NT2/D1 (cell line): ENCODE results near the gene FGF6.

Source experiments
- DNase-seq: peaks from one replicate; pipeline ENCODE4 v3.0.0-alpha.2; 2011; ENCODE audit warnings: low read depth, low spot score
- H3K27me3 ChIP-seq: 2 replicates; pipeline ENCODE4 v1.6.0; 2011; ENCODE audit warnings: mild to moderate bottlenecking; ENCODE audit not compliant: insufficient read length, insufficient read depth
- H3K36me3 ChIP-seq: 2 replicates; pipeline ENCODE4 v1.6.1; 2011; ENCODE audit warnings: mild to moderate bottlenecking, low read length, mixed read lengths; ENCODE audit not compliant: insufficient read depth, insufficient read length
- H3K4me1 ChIP-seq: 2 replicates; pipeline ENCODE4 v1.5.1; 2011; ENCODE audit not compliant: insufficient read depth, insufficient read length
- H3K4me3 ChIP-seq: 2 replicates; pipeline ENCODE4 v1.5.1; 2011; ENCODE audit warnings: low read depth; ENCODE audit not compliant: insufficient read length
- H3K9ac ChIP-seq: 2 replicates; pipeline ENCODE4 v1.6.0; 2011; ENCODE audit warnings: low read depth; ENCODE audit not compliant: insufficient read length
- H3K9me3 ChIP-seq: 2 replicates; pipeline ENCODE4 v1.5.1; 2011; ENCODE audit warnings: mild to moderate bottlenecking, low read length; ENCODE audit not compliant: insufficient read depth
- SUZ12 ChIP-seq: IDR thresholded peaks from 2 replicates; pipeline ENCODE4 v1.6.1; 2011; ENCODE audit not compliant: insufficient read length, insufficient read depth; ENCODE audit errors: extremely low read depth
- YY1 ChIP-seq: IDR thresholded peaks from 2 replicates; pipeline ENCODE4 v1.6.1; 2011; ENCODE audit not compliant: insufficient read length, insufficient read depth
- ZNF274 ChIP-seq: IDR thresholded peaks from 2 replicates; pipeline ENCODE4 v1.6.1; 2011; ENCODE audit warnings: mild to moderate bottlenecking, low read depth, low read length

Gene FGF6

DNA sequence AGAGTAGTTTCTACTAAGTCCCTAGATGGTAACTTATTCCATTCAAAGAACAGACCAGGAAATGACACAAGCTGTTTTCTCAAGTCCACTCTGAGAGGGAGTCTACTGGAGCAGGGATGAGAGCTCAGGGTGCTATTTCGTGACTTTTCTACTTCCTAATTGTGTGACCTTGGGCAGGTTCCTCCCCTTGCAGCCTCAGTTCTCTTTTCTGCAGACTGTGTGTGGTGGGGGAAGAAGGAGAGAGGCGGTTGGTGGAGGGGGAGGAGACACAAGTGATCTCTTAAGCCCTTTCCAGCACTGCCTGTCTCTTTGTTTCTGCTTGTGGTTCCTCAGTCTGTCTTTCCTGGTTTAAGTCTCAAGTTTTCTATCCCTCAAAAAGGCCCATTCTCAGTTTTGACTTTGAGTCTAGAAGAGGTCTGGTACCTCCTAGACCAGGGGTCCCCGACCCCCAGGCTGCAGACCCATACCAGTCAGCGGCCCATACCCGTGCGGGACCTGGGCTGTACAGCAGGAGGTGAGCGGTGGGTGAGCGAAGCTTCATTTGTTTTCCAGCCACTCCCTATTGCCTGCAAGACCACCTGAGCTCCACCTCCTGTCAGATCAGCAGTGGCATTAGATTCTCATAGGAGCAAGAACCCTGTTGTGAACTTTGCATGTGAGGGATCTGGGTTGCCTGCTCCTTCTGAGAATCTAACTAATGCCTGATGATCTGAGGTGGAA, 10.7 kb downstream of the FGF6 start:
- no peak for DNase-seq
- Histone ChIP-seq H3K27me3 (no peaks in the 10 kb centered on the region), H3K4me1 (peaks cover 9% of the 10 kb centered on the region), H3K9me3 (peaks cover 10% of the 10 kb centered on the region; the same call in 1 of the 2 replicates), H3K9ac (no peak overlapping the region), H3K36me3 (no peaks in the 10 kb centered on the region), H3K4me3 (no peak overlapping the region)
- TF ChIP-seq ZNF274: no peak

DNA sequence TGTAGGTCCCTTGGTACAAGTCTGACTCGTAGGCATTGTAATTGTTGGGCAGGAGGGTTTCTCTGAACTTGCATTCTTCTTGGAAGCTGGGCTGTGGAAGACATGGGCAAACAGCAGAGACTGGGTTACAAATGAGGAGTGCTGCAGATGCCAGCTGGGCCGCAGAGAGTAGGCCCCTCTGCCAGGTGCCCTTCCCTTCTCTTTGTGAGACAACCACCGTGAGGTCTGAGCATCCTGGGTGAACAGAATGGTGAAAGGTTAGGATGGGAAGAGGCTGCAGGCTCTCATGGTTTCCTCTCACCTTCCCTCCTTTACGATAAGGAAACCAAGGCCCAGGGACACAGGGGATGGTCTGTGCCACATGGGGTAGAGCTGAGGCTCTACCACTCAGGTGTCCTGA, 11.3 kb downstream of the FGF6 start:
- H3K9ac ChIP-seq: no peak overlapping the region
- H3K36me3 ChIP-seq: no peaks in the 10 kb centered on the region
- peaks cover 10% of the 10 kb centered on the region; the same call in 1 of the 2 replicates for H3K9me3 ChIP-seq
- TF ChIP-seq YY1 (no peak), SUZ12 (no peak), ZNF274 (no peak)
- H3K4me1 ChIP-seq: peaks cover 3% of the 10 kb centered on the region
- H3K27me3 ChIP-seq: no peaks in the 10 kb centered on the region
- DNase-seq: no peak
- no peak overlapping the region for H3K4me3 ChIP-seq

DNA sequence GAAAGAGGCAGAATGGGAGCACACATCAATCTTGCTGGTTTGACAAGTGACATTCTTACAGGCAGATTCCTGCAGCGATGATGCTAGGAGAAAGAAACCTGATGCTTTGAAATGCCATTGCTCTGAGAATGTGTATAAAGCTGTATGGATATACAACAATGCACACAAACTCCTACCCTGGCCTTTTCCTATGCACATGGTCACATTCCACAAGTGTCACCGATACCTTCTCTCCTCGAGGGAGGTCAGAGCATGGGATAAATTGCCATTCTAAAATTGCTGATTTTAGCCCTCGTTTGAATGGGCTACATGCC, 11.9 kb downstream of the FGF6 start:
- H3K27me3 ChIP-seq: no peaks in the 10 kb centered on the region
- H3K36me3 ChIP-seq: no peaks in the 10 kb centered on the region
- DNase-seq: no peak
- H3K9me3 ChIP-seq: peaks cover 10% of the 10 kb centered on the region; the same call in 1 of the 2 replicates
- H3K4me3 ChIP-seq: no peak overlapping the region
- no peak overlapping the region for H3K9ac ChIP-seq
- TF ChIP-seq YY1 (no peak), SUZ12 (no peak), ZNF274 (no peak)
- peaks cover 3% of the 10 kb centered on the region for H3K4me1 ChIP-seq

DNA sequence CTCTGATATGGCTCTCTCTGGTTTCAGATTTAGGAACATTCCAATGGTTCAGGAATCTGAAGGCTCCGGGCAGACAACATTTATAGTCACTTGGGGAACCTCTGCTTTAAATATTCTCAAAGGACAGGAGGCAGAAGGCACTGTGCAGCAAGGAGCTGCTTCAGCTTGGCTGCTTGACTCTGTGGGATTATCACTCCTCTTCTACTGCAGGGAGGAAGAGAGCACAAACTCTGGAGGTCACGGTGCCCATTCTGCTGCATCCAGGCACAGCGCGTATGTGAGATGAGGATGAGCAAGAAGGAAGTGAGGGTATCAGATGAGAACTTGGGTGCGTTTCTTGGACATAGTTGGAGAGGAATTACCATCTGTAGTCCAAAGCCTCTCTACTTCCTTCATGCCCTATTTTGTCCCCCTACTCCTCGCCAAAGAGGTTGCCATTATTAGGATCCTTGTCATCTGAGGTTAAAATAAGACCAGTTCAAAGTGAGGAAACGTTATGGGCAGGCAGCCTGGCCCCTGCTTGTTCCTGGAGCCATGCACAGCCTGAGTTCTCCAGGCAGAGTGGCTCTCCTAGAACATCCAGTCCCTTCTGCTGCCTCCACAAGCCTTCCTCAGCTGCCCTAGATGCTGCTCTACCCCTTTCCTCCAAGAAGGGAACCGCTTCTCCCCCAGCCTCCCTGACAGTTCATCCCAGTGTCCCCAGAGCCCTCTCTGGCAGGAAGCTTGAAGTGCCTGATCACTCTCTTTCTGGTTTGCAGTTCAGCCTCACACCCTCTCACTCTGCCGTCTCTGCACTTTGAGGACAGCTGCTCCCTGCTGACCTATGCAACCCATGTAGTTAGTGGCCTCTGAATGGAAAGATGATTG, 12.5 kb downstream of the FGF6 start:
- TF ChIP-seq ZNF274: no peak
- no peak for DNase-seq
- H3K9ac ChIP-seq: no peak overlapping the region
- peaks cover 3% of the 10 kb centered on the region for H3K4me1 ChIP-seq
- H3K27me3 ChIP-seq: no peaks in the 10 kb centered on the region
- no peaks in the 10 kb centered on the region for H3K36me3 ChIP-seq
- peaks cover 10% of the 10 kb centered on the region; the same call in 1 of the 2 replicates for H3K9me3 ChIP-seq
- no peak overlapping the region for H3K4me3 ChIP-seq

DNA sequence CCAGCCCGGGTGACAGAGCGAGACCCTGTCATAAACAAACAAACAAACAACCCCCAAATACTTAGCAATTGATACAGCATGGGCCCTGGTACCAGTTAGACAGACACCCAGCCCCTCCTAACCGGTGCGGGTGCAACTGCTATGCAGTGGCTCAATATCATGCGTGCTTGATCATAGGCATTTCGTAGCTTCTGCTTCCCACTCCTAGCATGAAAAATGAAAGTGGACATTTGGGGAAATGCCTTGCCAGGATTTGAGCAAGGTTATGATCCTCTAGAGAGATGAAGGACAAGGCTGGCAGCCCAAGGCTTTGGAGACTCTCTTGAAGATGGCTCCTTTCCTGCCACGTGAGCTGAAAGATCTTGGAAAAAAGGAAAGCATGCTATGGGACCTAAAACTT, 13.7 kb downstream of the FGF6 start:
- Histone ChIP-seq H3K4me1 (peaks cover 3% of the 10 kb centered on the region), H3K9ac (no peak overlapping the region), H3K27me3 (no peaks in the 10 kb centered on the region), H3K36me3 (no peaks in the 10 kb centered on the region), H3K4me3 (no peak overlapping the region), H3K9me3 (peaks cover 10% of the 10 kb centered on the region; the same call in 1 of the 2 replicates)
- TF ChIP-seq SUZ12: no peak
- TF ChIP-seq YY1: no peak
- no peak for TF ChIP-seq ZNF274
- DNase-seq: no peak

DNA sequence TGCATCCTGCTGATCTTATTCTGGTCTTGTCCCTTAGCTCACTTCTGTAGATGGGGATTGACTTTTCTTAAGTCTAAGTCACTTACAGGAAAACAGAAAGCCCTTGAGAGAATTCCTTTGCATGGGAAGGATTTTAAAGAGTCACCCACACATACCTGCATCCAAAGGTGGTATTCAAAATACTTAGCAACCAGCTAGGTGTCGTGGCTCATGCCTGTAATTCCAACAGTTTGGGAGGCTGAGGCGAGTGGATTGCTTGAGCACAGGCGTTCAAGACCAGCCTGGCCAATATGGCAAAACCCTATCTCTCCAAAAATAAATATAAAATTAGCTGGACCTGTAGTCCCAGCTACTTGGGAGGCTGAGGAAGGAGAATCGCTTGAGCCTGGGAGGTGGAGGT, 14.2 kb downstream of the FGF6 start:
- Histone ChIP-seq H3K9me3 (peaks cover 10% of the 10 kb centered on the region; the same call in 1 of the 2 replicates), H3K4me3 (no peak overlapping the region), H3K36me3 (no peaks in the 10 kb centered on the region), H3K9ac (no peak overlapping the region), H3K27me3 (no peaks in the 10 kb centered on the region), H3K4me1 (peaks cover 3% of the 10 kb centered on the region)
- TF ChIP-seq ZNF274 (no peak), SUZ12 (no peak), YY1 (no peak)
- no peak for DNase-seq

DNA sequence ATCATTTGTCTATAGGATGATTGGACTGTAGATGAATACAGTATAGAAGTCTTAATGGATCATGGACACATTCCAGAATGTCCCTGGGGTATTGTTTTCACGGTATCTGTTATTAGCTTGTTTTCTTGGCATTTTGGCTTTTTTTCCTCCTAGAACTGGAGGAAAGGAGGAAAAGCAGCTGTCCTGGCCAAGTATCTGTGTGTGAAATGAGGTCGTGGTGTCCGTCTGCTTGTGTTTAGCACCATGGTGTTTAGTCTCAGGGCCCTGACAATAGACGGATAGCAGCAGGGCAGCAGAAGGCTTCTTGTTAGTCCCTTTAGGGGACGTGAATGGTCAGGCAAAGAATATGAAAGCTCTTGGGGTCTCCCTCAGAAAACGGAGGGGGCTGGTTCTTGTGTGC, 21.2 kb downstream of the FGF6 start:
- Histone ChIP-seq H3K9me3 (no peaks in the 10 kb centered on the region), H3K27me3 (no peaks in the 10 kb centered on the region), H3K4me3 (no peak overlapping the region), H3K4me1 (no peaks in the 10 kb centered on the region), H3K36me3 (no peaks in the 10 kb centered on the region), H3K9ac (no peak overlapping the region)
- TF ChIP-seq SUZ12 (no peak), YY1 (no peak), ZNF274 (no peak)
- DNase-seq: no peak
